SIG-M5 treated with dmso at 0.1 percent for 504 hours (cell line): Measurements from ENCODE around the gene NOL4L.
"Not testable (repeated sequence)": the region's sequence is repeated elsewhere in the genome, so short reads cannot be mapped to it uniquely, and the experiment has no call there.

Experiments used
- DNase-seq: peaks from one replicate; lab custom pipeline; 2025; ENCODE audit not compliant: unreplicated experiment; lab: John Stamatoyannopoulos, UW

NOL4L gene

GRCh38 chr20:32474717-32474966, 110.5 kb downstream of the NOL4L start:
- DNase-seq, result no peak

- DNase-seq, result no peak
Measured at GRCh38 chr20:32474009-32474716, 111.0 kb downstream of the NOL4L start.

GRCh38 chr20:32473231-32474008, 111.7 kb downstream of the NOL4L start:
- no peak for DNase-seq

DNA sequence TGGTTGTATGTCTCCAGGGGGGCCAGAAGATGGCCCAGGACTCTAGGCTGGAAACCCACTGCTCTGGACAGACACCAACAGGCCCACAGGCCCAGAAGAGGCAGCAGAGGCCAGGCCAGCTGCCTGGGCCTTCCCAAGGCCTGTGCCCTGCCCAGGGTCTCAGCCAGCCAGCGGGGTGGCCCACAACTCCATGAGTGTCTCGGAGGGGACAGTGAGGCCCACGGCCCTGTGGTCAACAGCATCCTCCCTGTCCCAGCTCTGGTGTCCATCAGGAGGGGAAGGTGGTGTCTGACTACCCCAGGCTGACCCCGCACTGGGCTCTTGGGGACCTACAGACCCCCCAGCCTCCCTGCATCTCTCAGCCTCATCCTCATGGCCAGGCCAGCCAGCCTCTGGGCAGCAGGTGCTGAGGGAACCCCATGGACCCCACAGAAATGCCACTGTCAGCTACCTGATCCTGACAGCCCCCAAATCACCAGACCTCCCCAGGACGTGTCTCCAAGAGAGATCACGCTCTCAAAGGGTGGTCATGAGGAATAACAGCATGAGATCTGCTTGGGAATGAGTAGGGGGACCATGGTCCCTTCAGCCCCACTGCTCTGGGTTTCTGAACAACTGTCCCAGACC, 112.4 kb downstream of the NOL4L start:
- no peak for DNase-seq

DNA sequence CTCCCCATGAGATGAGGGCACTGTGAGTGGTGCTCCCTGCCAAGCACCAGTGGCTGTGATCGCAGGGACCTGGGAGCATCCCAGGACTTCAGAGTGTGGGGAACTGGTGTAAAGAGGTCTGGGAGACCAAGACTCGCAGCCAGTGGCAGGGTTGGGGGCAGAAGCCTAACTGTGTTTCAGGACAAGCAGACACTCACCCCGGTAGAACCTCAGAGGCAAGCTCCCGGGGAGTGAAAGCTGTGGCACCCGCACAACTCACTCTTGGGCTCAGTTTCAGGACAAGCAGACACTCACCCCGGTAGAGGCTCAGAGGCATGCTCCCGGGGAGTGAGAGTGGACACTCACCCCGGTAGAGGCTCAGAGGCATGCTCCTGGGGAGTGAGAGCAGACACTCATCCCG, 114.2 kb downstream of the NOL4L start:
- no peak for DNase-seq

DNA sequence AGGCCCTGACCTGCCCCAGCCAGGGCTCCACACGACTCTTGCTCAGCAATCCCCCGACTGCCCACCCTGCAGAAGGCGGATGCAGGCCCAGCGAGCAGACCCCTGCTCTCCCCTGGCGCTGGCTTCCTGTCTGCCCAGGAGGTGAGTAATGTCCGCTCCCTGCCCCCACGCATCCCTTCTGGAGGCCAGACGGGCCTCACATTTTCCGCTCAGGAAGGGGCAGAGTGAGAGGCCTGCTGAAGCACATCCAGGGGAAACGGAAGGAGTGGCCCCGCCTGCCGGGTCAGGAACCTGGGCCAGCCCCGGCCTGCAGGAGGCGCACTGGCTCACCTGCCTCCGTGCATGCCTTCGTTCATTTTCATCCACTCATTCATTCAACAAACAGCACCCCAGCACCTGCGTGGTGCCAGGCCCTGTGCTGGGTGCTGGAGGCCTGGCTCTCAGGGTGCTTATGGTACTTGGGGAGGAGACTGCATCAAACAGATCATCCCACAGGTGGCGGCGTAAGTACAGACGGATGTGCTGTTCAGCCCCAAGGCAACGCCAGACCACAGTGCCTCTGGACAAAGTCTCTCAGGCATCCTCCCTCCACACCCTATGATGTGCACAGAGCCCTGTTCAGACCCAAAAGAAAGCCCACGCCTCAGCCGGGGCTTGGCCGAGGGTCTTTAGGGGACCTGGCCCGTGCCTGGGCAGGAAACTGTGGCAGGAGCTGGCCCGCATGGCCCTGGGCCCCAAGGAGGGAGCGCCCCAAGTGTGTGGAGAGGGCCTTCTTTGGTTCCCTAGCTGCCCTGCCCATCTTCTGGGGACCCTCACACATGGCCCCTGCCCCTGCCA, 114.9 kb downstream of the NOL4L start:
- DNase-seq, result peak; percentile 53

DNA sequence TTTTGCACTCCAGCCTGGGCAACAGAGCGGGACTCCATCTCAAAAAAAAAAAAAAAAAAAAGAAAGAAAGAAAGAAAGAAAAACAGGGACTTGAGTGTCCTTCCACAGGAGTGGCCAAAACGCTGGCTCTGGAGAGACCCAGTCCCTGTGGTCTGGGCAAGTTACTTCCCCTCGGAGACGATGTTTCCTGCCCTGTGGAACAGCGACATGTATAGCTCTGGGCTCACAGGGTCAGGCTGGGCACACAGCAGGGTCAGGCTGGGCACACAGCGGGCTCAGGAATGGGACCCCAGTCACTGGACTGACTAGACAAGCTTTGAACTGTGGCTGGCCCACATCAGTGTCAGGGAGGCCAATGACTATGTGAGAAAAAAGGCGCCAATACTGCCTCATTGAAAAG, 116.3 kb downstream of the NOL4L start:
- DNase-seq, result no peak

- DNase-seq, result no peak
Measured at GRCh38 chr20:32468313-32468640, 116.9 kb downstream of the NOL4L start.

DNA sequence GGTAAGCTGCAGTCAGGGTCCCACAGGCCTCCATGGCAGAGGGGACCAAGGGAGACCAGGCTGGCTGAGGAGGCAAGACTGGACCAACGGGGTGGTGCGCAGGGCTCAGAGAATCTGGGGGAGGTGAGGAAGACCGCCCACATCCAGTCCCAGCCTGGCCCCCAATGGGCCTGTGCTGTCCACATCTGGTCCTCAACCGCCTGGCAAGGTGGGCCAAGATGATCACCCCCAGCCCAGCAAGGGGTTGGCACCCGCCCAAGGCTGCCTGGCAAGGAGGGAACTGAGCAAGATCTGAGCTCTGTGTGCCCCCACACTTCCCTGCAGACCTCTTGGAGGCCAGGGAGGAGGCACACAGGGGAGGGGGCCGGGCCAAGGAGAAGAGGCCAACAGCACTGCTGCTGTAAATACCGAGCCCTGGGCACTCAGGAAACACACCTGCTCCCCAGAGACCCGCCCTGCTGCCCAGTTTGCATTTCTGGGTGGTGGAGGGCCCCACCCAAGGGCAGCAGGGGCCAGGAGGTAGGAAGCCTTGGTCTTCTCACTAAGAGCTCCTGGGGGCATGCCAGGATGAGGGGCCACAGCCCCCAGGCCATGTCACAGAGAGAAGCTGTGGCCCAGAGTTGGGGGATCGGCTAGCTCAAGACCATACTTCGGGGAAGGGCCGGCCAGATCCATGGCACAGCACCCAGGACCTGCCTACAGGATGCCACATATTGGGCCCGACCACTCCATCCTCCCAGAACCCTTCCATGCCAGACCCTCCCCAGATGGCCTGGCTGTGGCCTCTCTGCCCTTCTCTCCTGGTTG, 117.4 kb downstream of the NOL4L start:
- DNase-seq, result no peak

DNA sequence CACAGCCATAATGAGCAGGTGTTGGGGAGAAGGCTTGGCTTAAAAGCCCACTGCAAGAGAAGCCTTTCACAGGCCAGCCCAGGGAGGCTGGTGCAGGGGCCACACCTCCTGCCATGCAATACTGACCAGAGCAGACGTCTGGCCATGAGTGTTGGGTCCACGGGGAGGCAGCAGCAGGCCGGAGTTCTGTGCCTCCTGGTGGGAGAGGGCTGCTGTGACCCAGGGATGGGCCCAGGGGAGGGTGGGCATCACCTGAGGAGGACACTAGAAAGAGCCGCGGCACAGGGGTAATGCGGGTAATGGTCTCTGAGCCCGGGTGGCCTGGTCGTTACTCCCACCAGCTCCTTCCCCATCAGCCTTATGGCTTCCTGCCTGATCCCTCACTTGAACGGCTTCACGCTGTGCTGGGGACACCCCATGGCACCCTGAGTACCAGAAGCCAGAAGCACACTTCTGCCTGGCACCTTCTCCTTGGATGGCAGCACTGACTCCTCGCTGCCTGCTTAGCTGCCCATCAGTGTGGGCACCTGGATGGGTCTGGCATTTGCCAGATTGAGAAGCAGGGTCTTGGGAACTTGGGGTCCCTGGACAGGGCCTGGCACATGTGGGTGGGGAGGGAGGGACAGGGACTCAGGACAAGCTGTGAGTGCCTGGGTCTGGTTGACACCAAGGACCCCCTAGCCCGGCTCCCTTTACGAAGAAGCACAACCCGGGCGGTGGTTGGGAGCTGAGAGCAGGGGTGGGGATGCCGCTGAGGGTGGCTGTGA, 118.2 kb downstream of the NOL4L start:
- no peak for DNase-seq

DNA sequence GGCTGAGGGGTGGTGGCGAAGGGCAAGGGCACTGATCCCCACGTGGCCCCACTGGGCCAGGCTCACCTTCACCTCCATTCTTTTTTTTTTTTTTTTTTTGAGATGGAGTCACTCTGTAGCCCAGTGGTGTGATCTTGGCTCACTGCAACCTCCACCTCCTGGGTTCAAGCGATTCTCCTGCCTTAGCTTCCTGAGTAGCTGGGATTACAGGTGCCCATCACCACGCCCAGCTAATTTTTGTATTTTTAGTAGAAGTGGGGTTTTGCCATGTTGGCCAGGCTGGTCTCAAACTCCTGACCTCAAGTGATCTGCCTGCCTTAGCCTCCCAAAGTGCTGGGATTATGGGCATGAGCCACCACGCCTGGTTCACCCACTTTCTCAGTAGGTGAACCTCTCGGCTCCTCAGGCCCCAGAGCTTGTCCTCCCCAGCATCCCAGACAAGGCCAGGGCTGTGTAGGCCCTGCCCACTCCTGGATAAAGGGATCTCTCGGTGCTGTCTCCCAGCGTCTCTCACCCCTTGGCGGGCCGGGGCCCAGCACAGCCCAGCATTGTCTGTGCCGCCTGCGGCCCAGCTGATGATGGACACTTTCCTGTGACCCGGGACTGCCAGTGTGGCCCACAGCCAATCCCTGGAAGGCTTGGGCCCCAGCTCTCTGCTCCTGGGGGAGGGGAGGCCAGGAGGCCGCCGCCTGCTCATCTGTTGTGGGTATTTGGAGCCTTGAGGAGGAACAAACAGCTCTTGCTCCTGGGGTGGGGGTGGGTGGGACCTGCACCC, 119.0 kb downstream of the NOL4L start:
- not testable (repeated sequence) for DNase-seq

DNA sequence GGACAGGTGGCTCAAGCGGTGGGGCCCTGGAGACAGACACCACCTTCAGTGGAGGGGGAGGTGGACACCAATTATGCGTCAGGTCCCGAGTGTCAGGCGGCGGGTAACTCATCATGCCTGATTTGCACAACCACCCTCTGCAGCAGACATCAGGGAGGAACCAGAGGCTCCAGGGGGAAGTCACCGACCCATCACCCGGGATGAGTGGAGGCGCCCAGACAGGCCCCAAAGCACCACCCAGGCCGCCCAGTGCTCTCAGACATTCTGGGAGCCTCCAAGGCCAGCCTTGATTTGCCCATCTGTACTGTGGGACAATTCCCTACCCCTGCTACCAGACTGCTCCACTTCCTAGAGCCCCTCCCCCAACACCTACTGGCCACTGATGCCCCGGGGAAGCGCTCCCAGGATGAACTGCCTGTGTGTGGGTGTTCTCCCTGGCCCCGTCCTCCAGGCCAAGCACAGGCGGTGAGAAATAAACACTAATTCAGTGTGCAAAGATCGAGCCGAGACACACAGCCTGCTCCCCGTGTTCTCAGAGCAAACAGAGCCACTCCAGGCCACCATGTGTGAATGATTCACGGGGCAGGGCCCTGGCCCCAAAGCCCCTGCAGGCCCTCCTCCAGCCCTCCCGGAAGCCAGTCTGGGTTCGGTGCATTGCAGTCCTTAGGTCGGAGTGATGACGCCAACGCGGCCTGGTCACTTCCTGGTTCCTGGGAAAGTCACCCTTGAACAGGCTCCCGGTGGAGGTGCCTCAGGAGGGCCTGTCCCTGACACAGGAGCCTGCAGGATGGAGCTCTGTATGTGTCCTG, 119.8 kb downstream of the NOL4L start:
- DNase-seq, result no peak

GRCh38 chr20:32464401-32465091, 120.6 kb downstream of the NOL4L start:
- no peak for DNase-seq

DNA sequence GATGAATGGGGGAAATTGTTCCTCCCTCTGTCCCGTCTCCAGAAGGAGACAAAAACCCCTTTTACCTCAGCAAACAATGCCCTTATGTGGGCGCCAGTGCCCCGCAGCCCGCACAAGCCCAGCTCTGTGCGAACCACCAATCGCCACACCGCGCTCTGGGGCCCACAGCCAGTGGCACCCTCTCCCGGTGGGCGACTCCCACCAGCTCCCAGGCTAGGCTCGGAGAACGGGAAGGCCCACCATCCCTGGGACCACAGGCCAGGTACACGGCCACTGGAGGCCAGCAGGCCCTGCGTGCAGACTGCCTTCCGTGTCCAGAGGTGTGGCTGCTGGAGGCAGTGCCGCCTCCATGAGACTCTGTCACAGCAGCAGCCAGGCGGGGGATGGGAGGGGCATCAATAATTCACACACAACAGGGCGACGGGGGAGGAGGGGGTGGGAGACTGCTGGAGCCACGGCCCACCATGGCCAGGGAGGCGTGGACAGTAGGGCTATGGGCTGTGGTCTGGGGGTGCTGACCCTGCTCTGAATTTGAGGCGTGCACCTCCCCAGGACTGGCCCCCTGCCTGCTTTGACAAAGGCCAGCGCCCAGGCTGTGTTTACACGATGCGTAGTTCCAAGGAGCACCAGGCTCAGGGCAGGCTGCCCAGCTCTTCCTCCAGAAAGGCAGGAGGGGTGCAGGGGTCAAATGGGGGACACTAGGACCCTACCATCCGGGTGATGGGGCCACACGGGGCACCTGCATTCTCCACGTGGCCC, 121.3 kb downstream of the NOL4L start:
- DNase-seq, result no peak

GRCh38 chr20:32462900-32463641, 122.1 kb downstream of the NOL4L start:
- no peak for DNase-seq

DNA sequence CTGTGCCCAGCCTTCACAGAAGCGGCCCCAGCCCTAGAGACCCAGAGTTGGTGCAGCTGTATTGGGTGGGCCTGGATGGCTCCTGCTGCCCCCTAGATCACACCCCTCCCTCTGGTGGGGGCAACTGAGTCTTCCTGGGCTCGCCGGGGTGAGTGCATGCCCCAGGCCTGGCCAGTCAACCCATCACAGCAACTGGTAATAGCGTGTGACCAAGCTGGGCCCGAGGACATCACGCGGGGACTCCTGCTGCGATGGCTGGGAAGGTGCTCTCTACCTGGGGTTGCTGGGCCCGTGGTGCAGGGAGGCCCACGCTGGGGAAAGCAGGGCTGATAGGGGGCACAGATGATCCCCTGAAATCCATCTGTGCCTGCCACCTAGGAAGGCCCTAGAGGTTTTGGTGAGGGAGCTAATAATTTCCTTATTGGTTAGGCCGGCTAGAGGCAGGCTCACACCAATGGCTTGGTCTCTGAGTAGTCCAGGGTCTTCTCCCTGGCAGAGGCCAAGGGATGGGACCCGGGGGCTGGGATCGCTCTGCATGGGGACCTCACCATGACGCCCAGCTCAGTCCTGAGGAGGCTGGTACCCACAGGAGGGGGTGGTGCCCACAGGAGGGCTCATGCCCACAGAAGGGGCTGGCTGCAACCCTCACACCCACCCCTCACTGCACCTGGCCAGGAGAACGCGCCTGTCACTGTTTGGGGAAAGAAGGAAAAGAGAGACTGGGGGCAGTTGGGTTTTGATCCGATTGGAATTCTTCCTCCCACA, 123.1 kb downstream of the NOL4L start:
- no peak for DNase-seq
